GM13977 (cell line): ENCODE data around the gene WWOX.

ENCODE experiments used
- DNase-seq: peaks from one replicate; pipeline ENCODE4 v3.0.0; 2012; ENCODE audit warnings: low spot score
- in situ Hi-C: fragments of 300-500 bp; cut with MboI; formaldehyde crosslinking; loops from one replicate; pipeline ENCODE4 v1.12.0; 2022; ENCODE audit warnings: low sequenced_read_pairs, low pct_unique_long_range_greater_than_20kb, mixed read lengths, inconsistent platforms; ENCODE audit not compliant: unreplicated experiment
- TF ChIP-seq, protein P1 (sequence below): IDR thresholded peaks from 2 replicates; pipeline ENCODE4 v1.5.1; 2012; ENCODE audit warnings: mild to moderate bottlenecking, control low read depth; ENCODE audit not compliant: insufficient read depth; ENCODE audit errors: extremely low read depth, missing control alignments

WWOX gene

DNA sequence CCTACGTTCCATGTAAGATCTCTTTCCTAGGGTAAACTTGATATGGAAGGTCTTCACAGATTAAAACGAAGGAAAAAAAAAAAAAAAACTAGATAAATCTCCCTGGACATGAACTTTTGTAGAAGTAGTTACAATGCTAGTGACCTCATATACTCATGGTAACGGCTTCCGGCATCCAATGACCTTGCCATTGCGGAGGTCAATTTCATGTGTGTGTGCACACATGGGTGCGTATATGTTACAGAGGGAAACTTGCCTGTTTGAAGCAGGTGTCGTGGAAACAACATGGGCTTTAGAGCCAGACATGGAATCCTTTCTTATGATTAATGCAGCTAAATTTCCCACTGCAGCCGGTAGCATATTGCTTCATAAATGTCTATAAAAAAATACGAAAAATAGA, 1065.6 kb downstream of the WWOX start:
- TF ChIP-seq, protein P1, sequence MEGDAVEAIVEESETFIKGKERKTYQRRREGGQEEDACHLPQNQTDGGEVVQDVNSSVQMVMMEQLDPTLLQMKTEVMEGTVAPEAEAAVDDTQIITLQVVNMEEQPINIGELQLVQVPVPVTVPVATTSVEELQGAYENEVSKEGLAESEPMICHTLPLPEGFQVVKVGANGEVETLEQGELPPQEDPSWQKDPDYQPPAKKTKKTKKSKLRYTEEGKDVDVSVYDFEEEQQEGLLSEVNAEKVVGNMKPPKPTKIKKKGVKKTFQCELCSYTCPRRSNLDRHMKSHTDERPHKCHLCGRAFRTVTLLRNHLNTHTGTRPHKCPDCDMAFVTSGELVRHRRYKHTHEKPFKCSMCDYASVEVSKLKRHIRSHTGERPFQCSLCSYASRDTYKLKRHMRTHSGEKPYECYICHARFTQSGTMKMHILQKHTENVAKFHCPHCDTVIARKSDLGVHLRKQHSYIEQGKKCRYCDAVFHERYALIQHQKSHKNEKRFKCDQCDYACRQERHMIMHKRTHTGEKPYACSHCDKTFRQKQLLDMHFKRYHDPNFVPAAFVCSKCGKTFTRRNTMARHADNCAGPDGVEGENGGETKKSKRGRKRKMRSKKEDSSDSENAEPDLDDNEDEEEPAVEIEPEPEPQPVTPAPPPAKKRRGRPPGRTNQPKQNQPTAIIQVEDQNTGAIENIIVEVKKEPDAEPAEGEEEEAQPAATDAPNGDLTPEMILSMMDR: no peak
- DNase-seq: no peak
- in situ Hi-C loops: no loop called here

DNA sequence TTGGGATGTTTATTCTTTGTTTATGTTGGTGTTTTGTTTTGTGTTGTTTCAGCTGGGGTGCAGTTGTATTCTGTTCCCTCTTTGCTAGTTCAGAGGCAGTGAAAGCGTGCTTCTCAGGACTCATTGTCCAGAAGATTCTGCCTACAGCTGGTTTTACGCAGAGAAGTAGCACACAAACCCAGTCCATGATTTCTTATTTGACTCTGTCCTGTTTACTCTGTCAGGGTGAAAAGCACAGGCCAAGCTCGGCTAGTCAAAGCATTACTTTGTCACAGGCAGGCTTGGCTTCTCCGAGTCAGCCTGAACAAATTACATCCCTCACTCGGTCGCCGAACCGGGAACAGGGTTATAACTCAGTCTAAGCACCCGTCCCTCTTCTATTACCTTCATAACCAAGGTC, 1066.1 kb downstream of the WWOX start:
- no peak for DNase-seq
- TF ChIP-seq, protein P1: no peak
- in situ Hi-C loops: no loop called here

DNA sequence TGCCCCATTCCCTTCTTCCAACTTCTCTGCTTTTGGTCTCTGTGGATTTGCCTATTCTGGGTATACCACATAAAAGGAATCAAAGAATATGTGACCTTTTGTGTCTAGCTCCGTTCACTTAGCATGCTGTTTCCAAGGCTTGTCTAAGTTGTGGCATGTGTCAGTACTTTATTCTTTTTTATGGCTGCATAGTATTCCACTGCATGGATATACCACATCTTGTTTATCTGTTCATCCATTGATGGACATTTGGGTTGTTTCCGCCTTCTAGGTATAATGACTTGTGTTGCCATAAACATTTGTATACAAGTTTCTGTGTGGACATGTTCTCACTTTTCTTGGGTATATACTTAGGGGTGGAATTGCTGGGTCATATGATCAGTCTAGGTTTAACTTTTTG, 1068.4 kb downstream of the WWOX start:
- TF ChIP-seq, protein P1: no peak
- DNase-seq: no peak
- in situ Hi-C loops: no loop called here

DNA sequence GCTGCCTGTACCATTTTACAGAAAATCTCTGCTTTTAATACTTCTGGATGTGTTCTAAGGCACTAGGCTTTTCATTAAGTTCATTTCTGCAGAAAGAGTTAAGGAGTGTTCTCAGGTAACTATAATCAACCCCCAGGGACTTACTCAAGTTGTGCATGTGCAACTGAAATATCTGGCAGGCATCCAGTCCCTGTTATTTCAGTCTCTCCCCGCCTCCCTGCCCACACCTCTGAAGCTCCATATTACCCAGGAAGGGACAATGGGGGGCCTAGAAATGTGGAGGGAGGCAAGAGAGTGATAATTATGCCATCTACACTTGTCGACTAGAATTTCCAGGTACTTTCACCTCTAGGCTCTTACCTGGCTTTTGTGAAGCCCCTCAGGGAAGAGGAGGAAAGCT, 1068.9 kb downstream of the WWOX start:
- TF ChIP-seq, protein P1: no peak
- no peak for DNase-seq
- in situ Hi-C loops: no loop called here

DNA sequence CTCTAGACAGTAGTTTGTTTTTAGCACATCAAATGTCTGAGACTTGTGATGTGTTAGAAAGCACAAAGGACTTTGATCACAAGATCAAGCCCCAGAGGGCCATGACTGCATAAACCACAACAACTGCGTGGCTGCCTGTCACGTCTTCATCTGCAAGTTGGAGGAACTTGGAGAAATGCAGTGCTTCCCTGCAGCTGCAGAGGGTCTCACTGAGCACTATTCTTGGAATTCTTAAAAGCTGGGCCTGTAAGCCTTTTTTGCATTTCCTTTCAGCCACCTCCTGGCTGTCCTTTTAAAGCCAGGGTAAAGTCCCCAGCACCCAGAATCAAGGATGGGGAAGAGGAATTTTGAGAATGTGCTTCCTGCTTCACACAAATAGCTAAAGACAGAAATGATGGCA, 1069.8 kb downstream of the WWOX start:
- no peak for DNase-seq
- in situ Hi-C loops: no loop called here
- TF ChIP-seq, protein P1: no peak

DNA sequence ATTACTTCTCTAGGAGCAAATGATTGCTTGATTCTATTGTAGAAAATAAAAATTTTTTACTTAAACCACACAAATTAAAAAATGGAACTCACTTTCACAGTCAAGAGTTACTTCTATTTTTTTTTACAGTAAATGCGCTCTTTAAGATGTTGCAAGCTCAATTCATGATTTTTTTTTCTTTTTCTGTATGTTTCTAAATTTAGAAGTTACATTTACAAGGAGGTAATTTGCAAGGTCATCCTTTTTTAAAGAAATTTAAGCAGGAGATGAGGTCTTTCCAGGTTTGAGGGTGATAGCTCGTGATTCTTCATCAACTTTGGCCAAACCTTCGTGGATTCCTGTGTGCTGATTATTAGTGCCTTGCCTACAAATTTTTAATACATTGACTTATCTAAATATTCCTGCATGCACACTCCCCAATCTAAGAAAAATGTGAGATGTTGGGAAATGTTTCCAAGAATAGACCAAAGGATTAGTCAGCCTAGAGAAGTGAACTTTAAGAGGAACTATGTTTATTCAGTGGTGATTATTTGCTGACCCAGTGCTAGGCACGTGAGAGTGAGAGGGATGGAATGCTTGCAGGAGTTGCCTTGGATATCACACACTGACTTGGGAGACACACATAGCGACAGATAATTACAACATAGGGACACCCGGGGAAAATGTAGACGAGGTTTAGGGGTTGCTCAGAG, 1071.2 kb downstream of the WWOX start:
- in situ Hi-C loops: no loop called here
- no peak for DNase-seq
- TF ChIP-seq, protein P1: no peak
